EL (cell line): ENCODE data around the gene RIMKLB.
"Not testable (repeated sequence)": the region's sequence is repeated elsewhere in the genome, so short reads cannot be mapped to it uniquely, and the experiment has no call there.

Source experiments
- DNase-seq: peaks from one replicate; pipeline ENCODE4 v3.0.0-alpha.2; 2016

RIMKLB gene

GRCh38 chr12:8820676-8821407 lies 123.1 kb downstream of the RIMKLB start:
- DNase-seq = not testable (repeated sequence)

DNA sequence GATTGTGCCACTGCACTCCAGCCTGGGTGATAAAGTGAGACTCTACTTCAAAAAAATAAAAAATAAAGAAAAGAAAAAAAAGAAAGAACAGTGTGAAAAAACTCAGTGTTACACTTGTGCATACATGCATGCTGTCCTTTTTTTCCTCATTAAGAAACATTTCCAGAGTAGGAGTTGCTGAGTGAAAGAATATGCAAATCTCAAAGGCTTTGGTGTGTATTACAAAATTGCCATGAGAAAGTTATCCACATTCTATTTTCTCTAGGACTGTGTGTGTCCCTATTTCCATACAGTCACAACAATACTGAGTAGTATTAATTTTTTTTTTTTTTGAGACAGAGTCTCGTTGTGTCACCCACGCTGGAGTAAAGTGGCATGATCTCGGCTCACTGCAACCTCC lies 123.8 kb downstream of the RIMKLB start:
- no peak for DNase-seq

- no peak for DNase-seq
These were observed 124.5 kb downstream of the RIMKLB start, which contains the start of gene A2ML1 for GRCh38 chr12:8822298-8822697. Gene A2ML1 (plus strand): TSS chr12:8822621. CDS start chr12:8822652, 31 bp downstream.

- DNase-seq = peak; percentile 10
These were observed 125.9 kb downstream of the RIMKLB start for GRCh38 chr12:8823565-8824300.

DNA sequence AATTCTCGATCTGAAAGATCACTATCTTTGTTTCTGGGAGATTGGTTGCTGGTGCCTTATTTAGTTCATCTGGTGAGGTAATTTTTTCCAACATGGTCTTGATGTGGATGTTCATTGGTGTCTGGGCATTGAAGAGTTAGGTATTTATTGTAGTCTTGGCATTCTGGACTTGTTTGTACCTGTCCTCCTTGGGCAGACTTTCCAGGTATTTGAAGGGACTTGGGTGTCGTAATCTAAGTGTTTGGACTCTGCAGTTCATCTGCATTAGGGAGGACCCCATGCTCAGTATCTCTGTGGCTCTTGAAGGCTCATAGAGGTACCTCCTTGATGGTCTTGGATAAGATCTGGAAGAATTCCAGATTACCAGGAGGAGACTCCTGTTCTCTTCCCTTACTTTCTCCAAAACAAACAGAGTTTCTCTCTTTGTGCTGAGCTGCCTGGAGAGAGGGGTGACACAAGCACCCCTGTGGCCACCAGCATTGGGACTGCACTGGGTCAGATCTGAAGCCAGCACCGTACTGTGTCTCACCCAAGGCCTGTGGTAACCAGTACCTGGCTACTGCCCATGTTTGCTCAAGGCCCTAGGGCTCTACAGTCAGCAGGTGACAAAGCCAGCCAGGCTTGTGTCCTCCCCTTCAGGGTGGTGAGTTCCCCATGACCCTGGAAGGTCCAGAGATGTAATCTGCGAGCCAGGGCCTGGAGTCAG lies 129.9 kb downstream of the RIMKLB start:
- DNase-seq = no peak

GRCh38 chr12:8828257-8829124 lies 130.7 kb downstream of the RIMKLB start:
- no peak for DNase-seq

GRCh38 chr12:8829125-8829518 lies 131.3 kb downstream of the RIMKLB start:
- no peak for DNase-seq

DNA sequence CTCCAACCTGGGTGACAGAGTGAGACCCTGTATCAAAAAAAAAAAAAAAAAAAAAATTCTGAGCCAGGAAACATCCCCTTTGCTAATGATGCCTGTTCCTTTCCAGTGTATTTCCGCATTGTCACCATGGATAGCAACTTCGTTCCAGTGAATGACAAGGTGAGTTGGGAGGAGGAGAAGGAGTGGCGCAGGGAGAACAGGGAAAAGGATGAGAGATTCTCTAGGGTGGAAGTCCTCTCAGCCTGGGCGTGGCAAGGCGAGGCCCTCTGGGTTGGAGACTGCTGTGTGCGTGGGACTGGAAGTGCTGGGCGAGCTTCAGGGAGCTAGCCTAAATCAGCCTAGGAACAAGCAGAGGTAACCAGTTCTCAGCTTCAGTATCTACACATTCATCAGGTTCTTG lies 131.8 kb downstream of the RIMKLB start:
- DNase-seq = no peak

DNA sequence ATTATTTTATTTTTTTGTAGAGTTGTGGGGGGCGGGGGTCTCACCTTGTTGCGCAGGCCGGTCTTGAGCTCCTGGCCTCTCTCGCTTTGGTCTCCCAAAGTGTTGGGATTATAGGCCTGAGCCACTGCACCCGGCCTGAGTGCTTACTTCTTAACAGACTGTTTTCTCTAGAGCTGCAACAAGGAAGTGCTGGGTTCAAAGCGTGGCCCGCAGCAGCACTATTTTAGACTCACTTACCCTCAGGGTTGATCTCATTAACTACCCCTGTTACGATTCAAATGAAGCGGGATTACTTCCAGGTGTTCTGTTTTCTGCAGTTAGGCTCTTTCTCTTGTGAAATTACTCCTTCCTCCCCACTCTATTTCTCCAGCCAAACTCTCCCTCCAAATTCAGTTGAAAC lies 133.3 kb downstream of the RIMKLB start:
- no peak for DNase-seq

- no peak for DNase-seq
These were observed 134.7 kb downstream of the RIMKLB start for GRCh38 chr12:8832500-8832899.
